Measurements from ENCODE around the gene FGD3. TPM values are rescaled to one million over a fixed set of nuclear protein-coding genes. Genes with fewer than 3 reads are reported as not detected.

FGD3 gene
- total and polyA plus RNA-seq, 2 of the 8 experiments (the other 6 are each of a cell fraction or from before 2014, with no cell fraction given): 1.4 to 1.9 TPM

- H2BK120ac ChIP-seq (replicated peaks; ENCODE audit: low read depth, low read length): peak overlapping the region; percentile 78
- DNase-seq (ENCODE audit: low read depth in 1 of 2, low spot score in 2 of 2) (no peak), FAIRE-seq (no peak)
- no peak overlapping the region for H2AFZ ChIP-seq (ENCODE audit: low read length)
- CTCF ChIA-PET (ENCODE audit: partially characterized antibody): interaction anchor here (0.5 to 3.8 kb wide), 3 partner anchors 13 to 33 kb away, joined by 3 to 39 read pairs (median 4); no protein-coding TSS in a partner anchor
- no peaks in the 10 kb centered on the region for H3K79me1 ChIP-seq (ENCODE audit: low read depth, low read length)
- POLR2A ChIA-PET (ENCODE audit: partially characterized antibody): interaction anchor here (0.6 to 0.7 kb wide), 2 partner anchors 73 to 132 kb away, joined by 3 to 4 read pairs; no protein-coding TSS in a partner anchor
- H3K4me3 ChIP-seq (ENCODE audit: extremely low read depth in 1 of 4, insufficient read depth in 2 of 4, low read depth in 3 of 4, low read length in 4 of 4): no peak overlapping the region
- H3K27ac ChIP-seq (ENCODE audit: low read depth, low read length): no peak overlapping the region
- no peak overlapping the region for H4K91ac ChIP-seq (replicated peaks; ENCODE audit: insufficient read length, low read length)
- H2BK5ac ChIP-seq (ENCODE audit: low read depth, low read length): no peak overlapping the region; the same call in 1 of the 2 replicates
- H4K8ac ChIP-seq (ENCODE audit: extremely low read depth, insufficient read depth, low read length): no peak overlapping the region
- H3K79me2 ChIP-seq (ENCODE audit: control insufficient read depth in 1 of 2, insufficient read depth in 2 of 2, low read length in 2 of 2): no peaks in the 10 kb centered on the region
- H2AK5ac ChIP-seq (ENCODE audit: low read depth, low read length): no peak overlapping the region
- H3K4me1 ChIP-seq (replicated peaks in 1 of 4; ENCODE audit: control insufficient read depth in 3 of 4, insufficient read depth in 4 of 4, low read length in 3 of 4): peaks cover 5 to 17% (median 11%) of the 10 kb centered on the region in 4 experiments; a peak in 6 of 7 replicates
- H3K9me3 ChIP-seq (ENCODE audit: insufficient read depth in 2 of 2, low read depth in 1 of 2, low read length in 1 of 2): peaks cover 11 to 13% of the 10 kb centered on the region in 2 experiments
- H3K23me2 ChIP-seq (ENCODE audit: low read depth, low read length): no peaks in the 10 kb centered on the region
- no peaks in the 10 kb centered on the region for H4K20me1 ChIP-seq (replicated peaks in 1 of 2; ENCODE audit: control insufficient read depth in 1 of 2, insufficient read depth in 2 of 2, low read length in 2 of 2)
- H3K14ac ChIP-seq (ENCODE audit: insufficient read length): no peak overlapping the region
- TF ChIP-seq CTBP2 (IDR thresholded peaks at IDR 0.05; ENCODE audit: borderline replicate concordance, insufficient read depth, insufficient read length, low read length) (no peak), ASH2L (IDR thresholded peaks at IDR 0.05; ENCODE audit: low read length) (no peak), RFX5 (IDR thresholded peaks at IDR 0.05; ENCODE audit: borderline replicate concordance, low read depth, low read length) (no peak), PHF8 (conservative IDR thresholded peaks at IDR 0.05; ENCODE audit: low read depth, low read length) (no peak), EGR1 (IDR thresholded peaks at IDR 0.05; ENCODE audit: borderline replicate concordance, low read depth, low read length) (no peak)
- H3K56ac ChIP-seq (replicated peaks; ENCODE audit: insufficient read length, low read depth, low read length): no peak overlapping the region
- no peak overlapping the region for H3K4ac ChIP-seq (replicated peaks; ENCODE audit: insufficient read length, low read depth, low read length)
- H2BK12ac ChIP-seq (ENCODE audit: low read depth, low read length): no peak overlapping the region; the same call in 1 of the 2 replicates
- no peak overlapping the region for H3K4me2 ChIP-seq (ENCODE audit: insufficient read depth in 1 of 2, low read depth in 2 of 2, low read length in 2 of 2)
- no peaks in the 10 kb centered on the region for H3K27me3 ChIP-seq (replicated peaks in 1 of 4; ENCODE audit: control insufficient read depth in 3 of 4, extremely low read depth in 1 of 4, insufficient read depth in 3 of 4, low read length in 3 of 4)
- no peak overlapping the region for H2BK15ac ChIP-seq (ENCODE audit: low read length)
- H3K36me3 ChIP-seq (ENCODE audit: control insufficient read depth in 2 of 4, insufficient read depth in 4 of 4, low read length in 3 of 4): no peaks in the 10 kb centered on the region
- no peak overlapping the region for H3K9ac ChIP-seq (replicated peaks in 1 of 4; ENCODE audit: extremely low read depth in 1 of 4, low read depth in 3 of 4, low read length in 3 of 4)
- H2BK20ac ChIP-seq (ENCODE audit: low read length): no peak overlapping the region; the same call in 1 of the 2 replicates
- 82% methylated on average over 3 of the region's 3 CpGs; no CpG with 5 or more reads in 1 of the 2 experiments for WGBS, 2 experiments (ENCODE audit: extremely low coverage in 1 of 2, insufficient coverage in 1 of 2, insufficient read length in 1 of 2, insufficient replicate concordance in 2 of 2, low coverage in 1 of 2, low lambda C conversion rate in 2 of 2, missing lambda C conversion rate in 1 of 2)
- no peak overlapping the region for H3K23ac ChIP-seq (ENCODE audit: insufficient read length)
- H4K5ac ChIP-seq (ENCODE audit: insufficient read length, low read depth, low read length): peak overlapping the region; percentile 60
- H3K18ac ChIP-seq (ENCODE audit: extremely low read depth, low read length): no peak overlapping the region
Measured at GRCh38 chr9:92990461-92990860, 43.1 kb downstream of the FGD3 start.

Data from H1 (cell line).